SK-MEL-5 (cell line): ENCODE results near the gene GRIP2. TPM values are rescaled to one million over a fixed set of nuclear protein-coding genes. Genes with fewer than 3 reads are reported as not detected.

Source experiments
- DNase-seq: peaks from one replicate; pipeline ENCODE4 v3.0.0-alpha.2; 2016; ENCODE audit warnings: low read depth, low spot score
- in situ Hi-C: cut with HindIII; loops from 2 replicates; pipeline ENCODE4 v1.10.0; 2016; ENCODE audit warnings: low sequenced_read_pairs, high pct_unique_total_duplicates, low pct_unique_long_range_greater_than_20kb
- total RNA-seq: library from RNA; depleted of rRNA; stranded (reverse); fragments of >200 nt; shearing (Covaris generic); gene quantifications from 2 replicates; pipeline ENCODE4 v1.2.3, GENCODE V29; 2014

GRIP2 gene
- total RNA-seq, 1 experiment from 2014 or later: 0.18 TPM

- in situ Hi-C loops: no loop called here
- DNase-seq: peak; percentile 63
Observed at GRCh38 chr3:14564741-14565140, 24.6 kb upstream of the GRIP2 start.

- no peak for DNase-seq
- in situ Hi-C loops: no loop called here
Observed at GRCh38 chr3:14563946-14564539, 23.9 kb upstream of the GRIP2 start.

GRCh38 chr3:14562121-14562890 is 22.2 kb upstream of the GRIP2 start:
- DNase-seq: no peak
- in situ Hi-C loops: no loop called here

GRCh38 chr3:14561051-14561960 is 21.2 kb upstream of the GRIP2 start:
- DNase-seq: no peak
- in situ Hi-C loops: no loop called here

GRCh38 chr3:14560110-14560509 is 20.0 kb upstream of the GRIP2 start:
- DNase-seq: no peak
- in situ Hi-C loops: no loop called here

DNA sequence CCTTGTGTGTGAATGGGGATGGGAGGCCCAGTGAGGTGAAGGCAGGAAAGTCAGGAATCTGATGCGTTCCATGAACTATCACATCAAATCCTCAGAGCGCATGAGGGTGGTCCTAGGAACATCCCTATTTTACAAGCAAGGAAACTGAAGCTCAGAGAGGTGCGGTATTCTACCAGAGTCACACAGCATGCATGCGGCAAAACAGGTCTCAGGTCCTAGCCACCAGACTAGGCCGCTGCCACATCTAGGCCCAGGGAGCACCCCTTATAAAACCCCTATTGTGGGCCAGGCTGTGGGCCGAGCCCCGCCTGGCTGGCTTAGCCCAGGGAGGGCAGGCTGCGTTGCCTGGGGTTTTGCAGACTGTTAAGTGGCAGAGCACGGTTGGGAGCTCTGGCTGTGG is 17.9 kb upstream of the GRIP2 start:
- DNase-seq: no peak
- in situ Hi-C loops: no loop called here

DNA sequence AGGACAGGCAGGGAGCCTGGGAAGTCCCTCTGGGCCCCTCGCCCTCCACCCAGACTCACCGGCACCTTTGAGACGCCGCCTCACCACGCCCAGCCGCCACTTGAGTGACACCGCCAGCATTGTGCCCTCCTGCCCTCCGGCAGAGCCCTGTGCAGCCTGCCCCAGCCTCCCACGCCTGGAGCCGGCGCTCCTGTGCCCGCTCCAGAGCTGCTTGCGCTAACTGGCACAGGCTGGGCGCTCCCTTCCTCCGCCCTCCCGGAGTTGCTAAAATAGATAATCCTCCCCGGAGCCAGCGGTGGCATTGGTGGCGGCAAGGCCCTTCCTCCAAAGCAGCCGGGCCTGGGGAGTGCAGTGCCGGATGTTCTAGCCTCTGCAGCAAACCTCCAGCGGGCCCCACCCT is 15.7 kb upstream of the GRIP2 start:
- no peak for DNase-seq
- in situ Hi-C loops: no loop called here

DNA sequence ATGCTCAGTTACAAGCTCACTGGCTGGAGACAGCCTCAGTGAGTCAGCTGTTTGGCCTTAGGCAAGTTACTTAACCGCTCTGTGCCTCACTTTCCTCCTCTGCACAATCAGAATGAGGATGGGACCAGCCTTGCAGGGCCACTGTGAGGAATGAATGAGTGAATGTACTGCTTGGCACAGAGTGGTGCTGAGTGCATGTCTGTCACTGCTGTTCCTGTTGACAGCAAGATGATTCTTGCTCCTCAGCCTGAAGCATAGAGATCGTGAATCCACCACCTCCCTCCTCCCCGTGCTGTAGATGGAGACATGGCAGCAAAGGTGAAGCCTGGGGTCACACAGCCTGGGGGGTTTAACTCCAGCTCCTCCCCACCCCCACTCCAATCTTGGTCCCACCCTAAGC is 14.6 kb upstream of the GRIP2 start:
- DNase-seq: no peak
- in situ Hi-C loops: no loop called here

GRCh38 chr3:14553871-14554270 is 13.7 kb upstream of the GRIP2 start:
- no peak for DNase-seq
- in situ Hi-C loops: no loop called here

DNA sequence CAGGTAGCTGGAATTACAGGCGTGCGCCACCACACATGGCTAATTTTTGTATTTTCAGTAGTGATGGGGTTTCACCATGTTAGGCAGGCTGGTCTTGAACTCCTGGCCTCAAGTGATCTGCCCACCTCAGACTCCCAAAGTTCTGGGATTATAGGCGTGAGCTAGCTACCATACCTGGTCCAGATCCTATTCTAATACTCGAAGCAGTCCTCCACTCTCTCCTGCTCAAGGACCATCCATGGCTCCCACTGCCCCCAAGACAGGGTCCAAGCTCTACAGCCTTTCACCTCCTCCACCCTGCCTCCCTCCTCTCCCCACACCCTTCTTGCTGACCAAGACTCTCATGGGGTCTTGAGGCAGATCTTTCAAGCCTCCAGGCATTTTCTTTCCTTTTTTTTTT is 12.6 kb upstream of the GRIP2 start:
- in situ Hi-C loops: no loop called here
- DNase-seq: no peak

- in situ Hi-C loops: no loop called here
- no peak for DNase-seq
Observed at GRCh38 chr3:14552041-14552648, 12.0 kb upstream of the GRIP2 start.

DNA sequence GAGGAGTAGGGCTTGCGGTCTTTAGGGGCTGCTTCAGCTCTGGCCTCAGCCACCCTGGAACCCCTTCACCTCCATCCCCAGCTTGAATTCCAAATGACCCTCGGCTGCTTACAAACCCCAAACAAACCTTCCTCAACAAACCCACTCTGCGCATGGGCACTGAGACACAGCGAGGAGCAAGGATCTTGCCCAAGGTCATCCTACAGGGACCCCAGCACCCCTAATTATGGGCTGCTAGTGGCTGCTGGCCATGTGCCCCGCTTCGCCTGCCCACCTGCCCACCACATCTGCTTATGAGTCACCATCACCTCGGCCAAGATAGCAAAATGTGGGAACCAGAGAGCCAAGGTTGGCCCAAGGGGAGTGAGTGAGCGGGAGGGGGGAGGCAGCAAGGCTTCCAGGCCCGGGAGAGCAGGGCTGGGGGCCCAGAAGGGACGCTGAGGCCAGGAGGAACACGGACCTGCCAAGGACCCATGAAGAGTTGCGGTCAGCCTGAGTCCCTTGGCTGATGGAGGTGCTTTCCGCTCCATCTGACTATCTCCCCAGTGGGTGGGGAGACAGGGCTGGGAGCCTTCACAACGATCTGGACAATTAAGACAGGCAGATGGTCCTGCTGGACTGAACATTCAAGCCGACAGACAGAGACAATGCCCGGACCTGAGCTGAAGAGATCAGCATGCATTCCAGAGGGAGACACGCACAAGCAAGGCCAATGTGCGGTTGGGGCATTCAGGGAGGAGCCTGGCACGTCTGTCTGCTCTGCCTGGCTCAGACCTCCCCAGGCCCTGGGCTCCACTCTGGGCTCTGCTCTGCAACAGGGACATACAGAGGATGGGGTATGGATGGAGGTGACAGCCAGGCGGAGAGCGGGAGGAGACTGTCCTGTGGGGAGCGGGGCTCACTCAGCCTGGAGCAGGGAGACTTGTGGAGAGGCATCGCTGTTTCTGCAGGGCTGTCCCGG is 10.8 kb upstream of the GRIP2 start:
- in situ Hi-C loops: no loop called here
- no peak for DNase-seq

DNA sequence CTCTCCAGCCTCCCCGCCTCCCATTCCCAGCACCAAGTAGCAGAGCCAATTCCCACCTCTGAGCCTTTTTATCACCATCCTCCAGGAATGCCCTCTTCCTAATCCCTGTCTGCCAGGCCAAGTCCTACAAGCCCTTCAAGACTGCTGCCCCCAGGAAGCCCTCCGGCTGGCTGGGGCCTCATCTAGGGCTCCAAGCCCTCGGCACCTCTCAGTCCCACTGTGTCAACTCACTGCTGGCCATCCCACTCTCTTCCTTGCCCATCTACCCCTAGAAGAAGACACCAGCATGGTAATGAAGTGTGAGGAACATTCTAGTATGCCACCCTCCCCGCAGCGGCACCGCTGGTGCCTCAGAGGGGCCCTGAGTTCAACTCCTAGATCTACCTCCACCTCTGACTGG is 10.0 kb upstream of the GRIP2 start:
- in situ Hi-C loops: no loop called here
- DNase-seq: no peak

DNA sequence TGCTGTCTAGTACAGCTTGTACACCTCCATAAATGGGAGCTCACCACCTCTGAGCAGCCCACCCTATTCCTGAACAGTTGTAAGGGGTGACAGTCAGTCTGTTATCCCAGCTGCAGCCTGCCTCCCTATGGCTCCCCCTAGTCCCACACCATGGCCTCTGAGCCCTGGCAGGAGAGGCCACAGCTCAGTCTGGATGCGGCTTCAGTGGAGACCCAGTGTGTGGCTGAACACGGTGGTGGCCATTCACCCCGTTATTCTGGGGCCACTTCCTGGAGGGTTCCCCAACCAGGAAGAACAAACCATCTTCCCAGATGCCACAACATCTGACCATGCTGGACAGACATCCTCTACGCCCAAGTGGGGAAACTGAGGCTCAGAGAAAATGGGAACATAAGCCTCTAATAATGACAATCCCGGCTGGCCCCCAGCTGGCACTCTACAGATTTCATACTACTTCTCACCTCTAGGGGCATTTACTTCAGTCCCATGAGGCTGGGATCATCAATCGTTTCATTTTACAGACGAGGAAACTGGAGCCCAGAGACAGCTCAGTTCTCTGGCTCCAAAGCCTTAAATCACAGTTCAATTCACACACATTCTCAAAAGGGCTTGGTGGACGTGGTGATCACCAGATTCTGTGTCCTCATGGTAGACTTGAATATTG is 9.2 kb upstream of the GRIP2 start:
- peak; percentile 47 for DNase-seq
- in situ Hi-C loops: no loop called here

GRCh38 chr3:14548321-14548729 is 8.2 kb upstream of the GRIP2 start:
- in situ Hi-C loops: no loop called here
- DNase-seq: peak; percentile 84

DNA sequence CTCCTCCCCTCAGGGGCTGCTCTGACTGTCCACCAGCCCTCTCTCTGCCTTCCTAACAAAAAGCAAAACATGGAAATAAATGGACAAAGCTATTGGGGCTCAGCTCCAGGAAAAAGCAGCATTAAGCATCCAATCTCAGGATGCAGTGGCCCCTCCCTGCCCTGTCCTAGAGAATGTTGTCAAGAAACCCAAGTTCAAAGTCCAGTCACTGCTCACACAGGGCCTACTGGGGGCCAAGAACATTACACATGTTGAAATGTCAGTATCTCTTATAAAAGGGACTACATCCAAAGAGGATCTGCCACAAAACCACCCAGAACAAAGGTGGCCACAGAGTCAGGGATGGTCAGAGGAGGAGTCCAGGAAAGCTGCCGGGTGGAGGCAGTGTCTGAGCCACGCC is 7.6 kb upstream of the GRIP2 start:
- in situ Hi-C loops: no loop called here
- no peak for DNase-seq

DNA sequence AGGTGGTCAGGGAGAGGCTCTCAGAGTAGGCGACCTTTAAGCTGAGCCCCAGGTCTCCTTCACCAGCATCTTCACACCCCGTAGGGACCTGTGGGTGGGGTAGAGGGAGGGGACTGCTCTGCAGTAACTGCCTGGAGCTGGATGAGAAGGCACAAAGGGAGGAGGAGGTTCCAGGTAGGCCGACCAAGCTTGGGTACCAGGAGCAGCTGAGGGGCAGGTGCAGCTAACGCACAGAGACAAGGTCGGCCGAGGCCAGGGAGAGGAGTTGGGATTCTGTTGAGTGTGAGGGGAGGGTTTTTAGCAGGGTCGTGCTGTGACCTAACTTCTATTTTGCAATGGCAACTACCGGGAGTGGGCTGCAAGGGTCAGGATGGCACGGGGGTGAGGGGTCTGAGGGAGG is 5.9 kb upstream of the GRIP2 start:
- no peak for DNase-seq
- in situ Hi-C loops: no loop called here
